AG04449 (cell line): ENCODE data around the gene ARHGEF40.
A peak's percentile ranks its signal among the peaks of the same experiment; 100 is the strongest.

Experiments
- CTCF ChIA-PET: fragments of 350-600 bp; formaldehyde crosslinking; extraction: SDS; loops from one replicate; lab custom pipeline; 2021; ENCODE audit warnings: antibody characterized with exemption; lab: Yijun Ruan, JAX
- POLR2A ChIA-PET: fragments of 400-600, 350-600 bp; formaldehyde crosslinking; extraction: SDS; loops from one replicate; lab custom pipeline; 2020; ENCODE audit warnings: antibody characterized with exemption, inconsistent platforms; lab: Yijun Ruan, JAX
- DNase-seq: peaks from one replicate; pipeline ENCODE4 v3.0.0-alpha.2; 2010; ENCODE audit warnings: low read depth, low spot score
- H3K4me3 ChIP-seq: 2 replicates; pipeline ENCODE4 v1.5.1; 2011; ENCODE audit warnings: low read depth, mild to moderate bottlenecking, control low read depth, low read length
- TF ChIP-seq, protein P1 (sequence below): IDR thresholded peaks from one replicate; pipeline ENCODE4 v1.5.1; 2011; ENCODE audit warnings: mild to moderate bottlenecking, moderate library complexity, low read length, control low read depth, inconsistent platforms; ENCODE audit not compliant: insufficient read depth; ENCODE audit errors: missing control alignments

Gene ARHGEF40

DNA sequence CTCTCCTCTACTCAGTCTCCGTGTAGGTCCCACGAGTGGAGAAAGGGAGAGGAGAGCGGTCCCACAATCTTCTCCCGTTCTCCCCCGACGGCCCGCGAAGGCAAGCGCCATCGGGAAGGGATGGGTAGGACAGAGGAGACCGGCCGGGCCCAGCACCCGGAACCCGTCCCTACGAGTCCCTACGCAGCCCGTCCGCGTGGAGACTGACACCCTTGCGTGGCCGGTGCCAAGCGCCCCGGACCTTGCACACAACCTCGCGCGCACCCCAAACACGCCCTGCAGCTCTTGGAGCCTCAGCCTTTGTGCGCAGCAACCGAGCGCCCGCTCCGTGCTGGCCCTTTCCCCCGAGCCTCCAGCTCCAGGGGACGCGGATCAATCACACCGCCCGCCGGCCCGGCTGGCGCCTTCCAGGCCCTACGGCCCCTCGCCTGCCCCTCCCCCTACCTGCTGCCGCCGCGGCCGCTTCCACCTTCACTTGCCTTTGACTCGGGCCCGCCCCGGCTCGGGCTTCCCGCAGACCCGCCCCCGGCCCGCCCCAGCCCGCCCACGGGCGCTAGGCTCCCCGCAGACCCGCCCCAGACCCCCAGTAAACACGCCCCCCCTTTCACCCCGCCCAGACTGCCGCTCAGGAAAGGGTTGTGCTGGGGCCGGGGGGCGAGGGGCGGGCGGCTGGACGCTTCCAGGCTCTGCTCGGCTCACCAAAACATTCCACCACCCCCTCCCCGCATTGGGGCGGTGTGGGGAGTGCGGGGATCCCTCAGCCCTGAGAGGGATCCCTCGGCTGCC, 45.3 kb upstream of the ARHGEF40 start, which contains the start of gene NDRG2:
NDRG2 (minus strand) TSS at position 477 of the 786 bp plus-strand sequence. CDS start 1,746 bp downstream, outside the sequence.
- POLR2A ChIA-PET: interaction anchor here (0.6 kb wide), 1 partner anchor 55 kb away, joined by 6 read pairs; no protein-coding TSS in a partner anchor

DNA sequence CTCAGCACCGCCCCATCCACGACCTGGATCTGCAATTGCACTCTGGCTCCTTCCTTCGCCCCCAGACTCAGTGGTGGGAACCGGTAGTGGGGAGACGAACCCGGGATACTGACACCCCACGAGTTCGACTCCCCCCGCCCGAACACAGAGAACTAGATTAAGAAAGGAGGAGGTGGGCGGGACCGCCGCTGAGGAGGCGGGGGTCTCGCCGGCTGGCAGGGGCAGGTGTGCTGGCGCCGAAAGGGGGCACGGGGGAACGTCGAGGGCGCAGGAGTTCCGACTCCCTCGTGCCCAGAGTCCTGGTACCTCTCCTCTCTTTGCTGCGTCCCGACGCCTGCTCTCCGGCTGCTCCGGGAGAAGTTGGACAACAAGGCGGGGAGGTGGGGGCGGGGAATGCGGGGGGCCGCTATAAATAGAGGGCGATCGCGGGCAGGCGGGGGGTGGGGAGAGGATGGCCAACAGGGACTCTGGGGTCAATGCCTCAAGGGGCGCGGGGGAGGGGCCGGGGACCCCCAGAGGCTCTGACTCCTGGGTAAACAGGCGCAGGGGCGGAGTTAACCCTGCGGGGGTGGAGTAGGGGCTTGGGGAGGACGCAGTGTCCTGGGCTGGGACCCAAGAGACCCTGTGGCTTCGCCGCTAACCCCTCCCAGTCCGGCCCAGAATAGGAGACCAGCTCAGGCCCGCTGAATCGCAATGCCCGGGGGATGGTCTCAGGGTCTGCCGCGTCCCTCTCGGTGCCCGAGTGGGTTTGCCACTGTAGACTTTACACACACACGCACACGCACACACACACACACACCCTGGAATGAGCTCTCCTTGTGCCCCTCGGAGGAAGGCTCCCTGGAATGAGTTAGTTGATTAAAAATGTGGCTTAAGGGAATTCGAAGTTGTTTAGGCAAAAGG, 44.5 kb upstream of the ARHGEF40 start:
- ChIA-PET CTCF (interaction anchor here (0.8 to 12.6 kb wide), 9 partner anchors 9 to 79 kb away, joined by 3 to 172 read pairs (median 7); no protein-coding TSS in a partner anchor), POLR2A (no interaction called here)
- TF ChIP-seq, protein P1, sequence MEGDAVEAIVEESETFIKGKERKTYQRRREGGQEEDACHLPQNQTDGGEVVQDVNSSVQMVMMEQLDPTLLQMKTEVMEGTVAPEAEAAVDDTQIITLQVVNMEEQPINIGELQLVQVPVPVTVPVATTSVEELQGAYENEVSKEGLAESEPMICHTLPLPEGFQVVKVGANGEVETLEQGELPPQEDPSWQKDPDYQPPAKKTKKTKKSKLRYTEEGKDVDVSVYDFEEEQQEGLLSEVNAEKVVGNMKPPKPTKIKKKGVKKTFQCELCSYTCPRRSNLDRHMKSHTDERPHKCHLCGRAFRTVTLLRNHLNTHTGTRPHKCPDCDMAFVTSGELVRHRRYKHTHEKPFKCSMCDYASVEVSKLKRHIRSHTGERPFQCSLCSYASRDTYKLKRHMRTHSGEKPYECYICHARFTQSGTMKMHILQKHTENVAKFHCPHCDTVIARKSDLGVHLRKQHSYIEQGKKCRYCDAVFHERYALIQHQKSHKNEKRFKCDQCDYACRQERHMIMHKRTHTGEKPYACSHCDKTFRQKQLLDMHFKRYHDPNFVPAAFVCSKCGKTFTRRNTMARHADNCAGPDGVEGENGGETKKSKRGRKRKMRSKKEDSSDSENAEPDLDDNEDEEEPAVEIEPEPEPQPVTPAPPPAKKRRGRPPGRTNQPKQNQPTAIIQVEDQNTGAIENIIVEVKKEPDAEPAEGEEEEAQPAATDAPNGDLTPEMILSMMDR: no peak
- DNase-seq: no peak
- peak overlapping the region; percentile 42 for H3K4me3 ChIP-seq

More for the DNA sequence above, 45.3 kb upstream of the ARHGEF40 start, which contains the start of gene NDRG2:
- no peak for DNase-seq
- CTCF ChIA-PET: interaction anchor here (0.9 to 3.0 kb wide), 6 partner anchors 10 to 80 kb away, joined by 3 to 28 read pairs (median 10); no protein-coding TSS in a partner anchor
- TF ChIP-seq, protein P1: no peak
- peak within 1 kb of the TSS; percentile 43 for H3K4me3 ChIP-seq

DNA sequence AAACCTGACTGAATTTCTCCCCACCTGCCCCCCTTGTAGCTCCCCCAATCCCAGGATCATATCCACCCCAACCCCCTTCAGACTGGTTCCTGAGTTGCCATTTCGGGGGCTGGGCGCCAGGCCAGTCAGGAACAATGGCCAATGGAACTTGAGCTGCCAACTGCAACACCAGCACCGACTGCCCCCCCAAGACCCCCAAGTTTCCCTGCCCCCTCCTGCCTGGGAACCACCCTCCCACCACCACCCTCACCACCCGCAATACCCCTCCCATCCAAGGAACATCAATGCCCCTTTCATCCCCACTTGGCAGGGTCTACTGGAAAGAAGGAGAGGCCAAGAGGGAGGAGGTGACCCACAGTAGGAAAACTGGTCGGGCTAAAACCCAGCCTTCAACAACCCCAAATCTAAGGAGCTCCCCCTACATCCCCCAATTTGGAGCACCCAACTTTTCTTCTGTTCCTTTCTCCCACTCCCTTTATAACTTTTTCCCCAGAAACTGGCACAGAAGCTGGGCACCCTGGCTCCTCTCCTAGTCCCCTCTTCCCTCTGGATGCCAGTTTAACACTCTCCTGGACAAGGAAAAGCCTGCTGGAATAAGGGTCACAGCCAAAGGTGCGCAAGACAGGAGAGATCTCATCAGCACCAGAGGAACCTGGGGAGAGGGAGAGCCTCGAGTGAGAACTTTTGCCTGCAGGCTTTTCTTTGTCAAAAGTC, 43.7 kb upstream of the ARHGEF40 start:
- ChIA-PET POLR2A (no interaction called here), CTCF (interaction anchor here (0.8 to 12.6 kb wide), 7 partner anchors 9 to 78 kb away, joined by 3 to 172 read pairs (median 4); no protein-coding TSS in a partner anchor)
- DNase-seq: no peak
- no peak overlapping the region for H3K4me3 ChIP-seq
- TF ChIP-seq, protein P1: no peak

DNA sequence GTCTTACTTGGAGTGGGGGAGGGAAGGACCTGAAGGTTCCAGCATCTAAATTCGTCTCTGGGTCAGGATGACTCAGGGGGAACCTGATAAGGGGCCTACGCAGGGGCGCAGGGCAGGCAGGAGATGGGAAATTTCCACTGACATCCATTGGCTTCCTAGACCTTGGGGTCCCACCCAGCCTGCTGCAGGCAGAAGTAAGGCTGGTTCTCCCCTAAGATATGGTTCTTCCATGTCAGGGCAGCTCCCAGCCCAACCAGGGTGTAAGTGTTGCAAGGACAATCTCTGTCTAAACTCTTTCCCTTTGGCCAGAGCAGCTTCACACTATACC, 43.2 kb upstream of the ARHGEF40 start:
- H3K4me3 ChIP-seq: no peak overlapping the region
- TF ChIP-seq, protein P1: no peak
- DNase-seq: no peak
- POLR2A ChIA-PET: interaction anchor here (0.6 kb wide), 1 partner anchor 9 kb away, joined by 3 read pairs; no protein-coding TSS in a partner anchor
- CTCF ChIA-PET: interaction anchor here (1.0 to 12.6 kb wide), 5 partner anchors 9 to 78 kb away, joined by 4 to 172 read pairs (median 7); no protein-coding TSS in a partner anchor

DNA sequence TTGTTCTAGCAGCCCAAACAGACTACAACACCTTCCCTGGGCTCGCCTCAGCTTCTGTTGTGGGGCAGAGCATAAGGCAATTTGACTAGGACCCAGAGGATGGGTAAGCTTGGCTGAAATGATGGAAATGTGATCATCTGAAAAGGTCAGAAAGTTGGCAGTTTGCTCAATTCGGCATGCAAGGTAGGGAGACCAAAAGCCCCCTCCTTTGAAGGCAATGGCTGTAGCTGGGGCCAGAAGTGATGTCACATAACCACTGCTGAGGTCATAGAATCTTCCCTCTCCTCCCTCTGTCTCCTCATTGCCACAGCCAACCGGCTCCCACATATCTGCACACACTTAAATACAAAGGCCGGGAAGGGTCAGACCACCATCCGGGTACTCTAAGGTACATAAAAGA, 40.2 kb upstream of the ARHGEF40 start, which contains the start of gene TPPP2:
TPPP2 (plus strand) TSS at position 301 of the 400 bp plus-strand sequence. CDS start 365 bp downstream, outside the sequence.
- TF ChIP-seq, protein P1: no peak
- no peak within 1 kb of the TSS for H3K4me3 ChIP-seq
- ChIA-PET POLR2A (no interaction called here), CTCF (interaction anchor here (1.4 to 12.6 kb wide), 3 partner anchors 11 to 39 kb away, joined by 3 to 172 read pairs (median 35); partner anchors contain the start of gene RNASE7)
- DNase-seq: no peak
